Central memory CD8-positive, alpha-beta T cell (primary cell): ENCODE data around the gene TACC2.

Experiments
- ATAC-seq: fragments of 150-1000 bp; cut with Tn5 transposase; replicated peaks from 2 replicates; pipeline ENCODE4 v1.10.0; 2022; ENCODE audit warnings: mild to moderate bottlenecking, moderate FRiP score, moderate number of reproducible peaks; ENCODE audit not compliant: poor library complexity, severe bottlenecking; ENCODE audit errors: extremely low read depth
- DNase-seq, 2 donors: peaks; one replicate each; pipeline ENCODE4 v3.0.0; 2021; ENCODE audit warnings: low spot score in 2 of 2
- H3K27ac Mint-ChIP-seq: one replicate; pipeline ENCODE4 v1.8.0; 2022; ENCODE audit warnings: low read depth, mild to moderate bottlenecking, moderate library complexity, mixed read lengths
- H3K27me3 Mint-ChIP-seq: one replicate; pipeline ENCODE4 v1.8.0; 2022; ENCODE audit warnings: mixed read lengths
- H3K36me3 Mint-ChIP-seq: one replicate; pipeline ENCODE4 v1.8.0; 2022; ENCODE audit warnings: mild to moderate bottlenecking, moderate library complexity, mixed read lengths; ENCODE audit not compliant: insufficient read depth
- H3K4me1 Mint-ChIP-seq: one replicate; pipeline ENCODE4 v1.8.0; 2022; ENCODE audit warnings: mixed read lengths
- H3K4me3 Mint-ChIP-seq: one replicate; pipeline ENCODE4 v1.8.0; 2022; ENCODE audit warnings: mild to moderate bottlenecking, moderate library complexity, mixed read lengths
- H3K9me3 Mint-ChIP-seq: one replicate; pipeline ENCODE4 v1.8.0; 2022; ENCODE audit warnings: mixed read lengths

TACC2 gene

DNA sequence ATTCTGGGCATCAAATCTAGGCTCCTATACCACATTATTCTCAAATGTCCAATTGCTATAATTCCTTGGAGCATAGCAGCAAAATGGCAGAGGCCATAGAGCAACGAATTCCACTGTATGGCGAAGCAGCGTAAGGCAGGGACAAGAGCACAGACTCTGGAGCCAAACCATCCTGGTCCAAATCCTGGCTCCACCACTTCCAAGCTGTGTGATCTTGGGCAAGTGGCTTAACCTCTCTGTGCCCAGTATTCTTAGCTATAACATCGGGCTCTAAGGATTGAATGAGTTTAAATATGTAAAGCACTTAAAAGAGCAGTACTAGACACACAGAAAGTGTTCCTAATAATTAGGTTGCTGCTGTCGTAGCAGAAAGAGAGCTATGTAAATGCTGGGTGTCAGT lies 56.2 kb downstream of the TACC2 start:
- H3K4me3 Mint-ChIP-seq = no peak overlapping the region
- DNase-seq = no peak
- H3K36me3 Mint-ChIP-seq = no peaks in the 10 kb centered on the region
- H3K9me3 Mint-ChIP-seq = no peaks in the 10 kb centered on the region
- no peaks in the 10 kb centered on the region for H3K4me1 Mint-ChIP-seq
- H3K27me3 Mint-ChIP-seq = peaks cover 44% of the 10 kb centered on the region
- H3K27ac Mint-ChIP-seq = no peak overlapping the region
- ATAC-seq = no peak

DNA sequence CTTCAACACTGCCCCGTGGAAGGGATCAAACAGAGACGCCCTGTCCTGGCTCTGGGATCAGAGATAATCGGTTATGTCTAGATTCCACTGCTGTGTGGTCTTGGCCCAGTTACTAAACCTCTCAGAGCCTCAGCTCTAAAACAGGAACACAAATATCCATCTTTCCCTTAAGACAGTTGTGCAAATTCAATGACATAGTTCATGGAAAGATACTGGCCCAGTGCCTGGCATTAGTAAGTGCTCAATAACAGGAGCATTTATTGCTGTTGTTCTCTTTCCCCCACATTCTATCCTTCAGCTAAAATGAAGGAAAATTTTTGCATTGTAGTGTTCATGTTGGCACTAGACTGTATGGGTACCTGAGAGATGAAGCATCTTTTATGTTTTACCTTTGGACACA lies 58.6 kb downstream of the TACC2 start:
- H3K36me3 Mint-ChIP-seq = no peaks in the 10 kb centered on the region
- no peak overlapping the region for H3K27ac Mint-ChIP-seq
- ATAC-seq = no peak
- DNase-seq = no peak
- no peak overlapping the region for H3K4me3 Mint-ChIP-seq
- peaks cover 44% of the 10 kb centered on the region for H3K27me3 Mint-ChIP-seq
- H3K4me1 Mint-ChIP-seq = no peaks in the 10 kb centered on the region
- no peaks in the 10 kb centered on the region for H3K9me3 Mint-ChIP-seq

DNA sequence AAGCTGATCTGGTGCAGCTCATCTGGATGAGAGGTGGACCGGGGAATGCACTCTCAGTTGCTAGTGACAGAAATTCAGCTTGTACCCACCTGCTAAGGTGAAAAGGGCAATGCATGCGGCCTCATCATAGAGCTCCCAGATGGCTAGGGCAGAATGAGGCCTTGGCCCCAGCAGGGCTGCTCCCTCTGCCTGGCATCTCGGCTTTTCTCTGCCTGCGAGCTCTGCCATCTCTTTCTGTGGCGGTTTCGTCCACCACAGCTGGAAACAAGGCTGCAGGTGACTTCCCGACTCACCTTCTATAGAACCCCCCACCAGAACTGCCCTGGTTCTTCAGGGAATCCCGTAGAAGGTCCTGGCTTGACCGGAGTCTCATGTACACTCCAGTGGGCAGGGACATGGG lies 60.1 kb downstream of the TACC2 start:
- H3K9me3 Mint-ChIP-seq = no peaks in the 10 kb centered on the region
- H3K27me3 Mint-ChIP-seq = peaks cover 39% of the 10 kb centered on the region
- no peak overlapping the region for H3K27ac Mint-ChIP-seq
- ATAC-seq (no peak), DNase-seq (no peak)
- no peak overlapping the region for H3K4me3 Mint-ChIP-seq
- H3K4me1 Mint-ChIP-seq = no peaks in the 10 kb centered on the region
- H3K36me3 Mint-ChIP-seq = no peaks in the 10 kb centered on the region

DNA sequence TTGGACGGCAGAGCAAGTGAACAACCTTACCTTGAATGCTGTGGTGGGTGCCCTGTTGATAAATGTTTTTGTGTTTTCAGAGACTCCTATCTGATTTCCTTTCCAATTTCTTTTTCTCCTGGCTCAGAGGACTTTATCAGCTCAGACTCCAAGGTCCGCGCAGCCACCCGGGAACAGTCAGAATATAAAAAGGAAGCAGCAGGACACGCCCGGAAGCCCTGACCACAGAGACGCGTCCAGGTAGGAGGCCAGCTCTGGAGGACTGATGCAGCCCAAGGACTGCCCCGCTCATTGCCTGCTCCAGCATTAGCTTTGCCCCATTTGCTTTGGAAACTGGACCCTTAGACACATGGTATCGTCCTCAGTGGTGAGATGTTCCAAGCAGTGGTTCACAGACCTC lies 61.3 kb downstream of the TACC2 start:
- Mint-ChIP-seq H3K27ac (no peak overlapping the region), H3K9me3 (no peaks in the 10 kb centered on the region)

DNA sequence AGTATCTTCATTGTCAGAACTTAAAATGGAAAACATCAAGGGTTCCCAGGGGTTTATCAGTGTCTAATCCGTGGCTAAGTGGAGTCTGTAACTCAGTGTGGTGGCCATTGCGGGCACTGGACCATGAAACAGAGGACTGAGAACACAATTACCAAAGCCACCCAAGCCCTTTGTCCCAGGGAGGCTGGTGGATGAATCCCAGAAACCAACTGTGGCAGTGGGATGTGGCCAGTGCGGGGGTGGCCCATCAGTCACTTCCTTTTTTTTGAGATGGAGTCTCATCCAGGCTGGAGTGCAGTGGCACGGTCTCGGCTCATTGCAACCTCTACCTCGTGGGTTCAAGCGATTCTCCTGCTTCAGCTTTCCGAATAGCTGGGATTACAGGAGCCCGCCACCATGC lies 61.8 kb downstream of the TACC2 start:
- Mint-ChIP-seq H3K4me1 (no peaks in the 10 kb centered on the region), H3K27me3 (peaks cover 22% of the 10 kb centered on the region), H3K27ac (no peak overlapping the region), H3K36me3 (no peaks in the 10 kb centered on the region), H3K4me3 (no peak overlapping the region), H3K9me3 (no peaks in the 10 kb centered on the region)
- DNase-seq = no peak
- no peak for ATAC-seq

More for the DNA sequence above, 61.3 kb downstream of the TACC2 start:
- Mint-ChIP-seq H3K4me1 (no peaks in the 10 kb centered on the region), H3K27me3 (peaks cover 27% of the 10 kb centered on the region), H3K4me3 (no peak overlapping the region), H3K36me3 (no peaks in the 10 kb centered on the region)
- ATAC-seq (no peak), DNase-seq (no peak)

DNA sequence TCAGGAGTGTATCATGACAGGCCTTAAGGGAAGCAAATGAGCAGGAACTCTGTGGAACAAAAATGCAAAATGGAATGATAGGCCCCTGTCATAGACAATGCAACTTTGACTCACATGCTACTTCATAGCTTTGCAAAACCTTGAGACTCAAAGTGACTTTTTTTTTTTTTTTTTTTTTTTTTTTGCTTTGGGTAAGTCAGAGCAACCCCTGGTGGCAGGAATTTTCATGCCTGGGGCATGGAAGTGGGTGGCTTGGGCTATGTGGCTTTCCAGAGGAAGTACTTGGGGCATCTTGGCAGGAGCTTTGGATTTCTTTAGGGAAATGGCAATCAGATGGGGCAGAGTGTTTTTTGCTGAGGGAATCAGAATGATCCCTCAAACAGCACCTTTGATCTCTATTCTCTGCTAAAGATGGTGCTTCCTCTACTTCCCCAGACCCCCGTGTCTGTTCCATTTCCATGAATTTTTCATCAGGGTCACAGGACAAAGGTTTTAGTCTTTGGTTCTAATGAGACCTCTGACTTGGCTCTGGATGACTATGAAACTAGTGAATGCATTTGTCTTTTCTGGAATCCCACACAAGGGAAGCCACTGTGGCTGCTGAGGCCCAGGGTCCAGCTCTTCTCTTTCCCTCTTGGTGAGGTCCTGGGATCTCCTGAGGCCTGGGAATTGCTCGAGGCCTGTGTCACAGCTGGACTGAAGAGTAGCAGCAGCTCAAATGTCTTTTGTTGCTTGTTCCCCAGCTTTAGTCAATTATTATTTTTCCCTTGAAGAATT lies 62.8 kb downstream of the TACC2 start:
- Mint-ChIP-seq H3K36me3 (no peaks in the 10 kb centered on the region), H3K4me3 (no peak overlapping the region), H3K27ac (no peak overlapping the region), H3K4me1 (no peaks in the 10 kb centered on the region), H3K9me3 (no peaks in the 10 kb centered on the region), H3K27me3 (peaks cover 22% of the 10 kb centered on the region)
- ATAC-seq (no peak), DNase-seq (no peak)

DNA sequence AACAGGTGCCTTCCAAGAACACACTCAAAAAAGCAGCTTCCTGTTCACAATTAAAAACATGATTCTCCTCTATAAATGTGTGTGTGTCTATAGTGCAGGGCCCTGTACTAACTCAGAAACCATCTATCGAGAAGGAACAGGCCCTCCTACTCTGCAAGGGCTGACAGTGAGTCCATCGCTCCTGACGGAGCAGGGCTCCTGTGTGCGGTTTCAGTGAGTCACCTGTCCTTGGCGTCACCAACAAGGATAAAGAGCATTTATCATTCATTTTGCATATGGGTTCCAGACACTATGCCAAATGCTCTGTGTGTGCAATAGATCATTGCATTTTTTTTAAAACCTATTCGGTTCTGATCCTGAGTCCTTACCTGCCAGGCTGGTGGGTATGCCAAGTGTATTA lies 63.7 kb downstream of the TACC2 start:
- no peak overlapping the region for H3K4me3 Mint-ChIP-seq
- ATAC-seq = no peak
- DNase-seq = no peak
- no peaks in the 10 kb centered on the region for H3K4me1 Mint-ChIP-seq
- H3K27me3 Mint-ChIP-seq = peaks cover 16% of the 10 kb centered on the region
- no peaks in the 10 kb centered on the region for H3K9me3 Mint-ChIP-seq
- no peak overlapping the region for H3K27ac Mint-ChIP-seq
- no peaks in the 10 kb centered on the region for H3K36me3 Mint-ChIP-seq

DNA sequence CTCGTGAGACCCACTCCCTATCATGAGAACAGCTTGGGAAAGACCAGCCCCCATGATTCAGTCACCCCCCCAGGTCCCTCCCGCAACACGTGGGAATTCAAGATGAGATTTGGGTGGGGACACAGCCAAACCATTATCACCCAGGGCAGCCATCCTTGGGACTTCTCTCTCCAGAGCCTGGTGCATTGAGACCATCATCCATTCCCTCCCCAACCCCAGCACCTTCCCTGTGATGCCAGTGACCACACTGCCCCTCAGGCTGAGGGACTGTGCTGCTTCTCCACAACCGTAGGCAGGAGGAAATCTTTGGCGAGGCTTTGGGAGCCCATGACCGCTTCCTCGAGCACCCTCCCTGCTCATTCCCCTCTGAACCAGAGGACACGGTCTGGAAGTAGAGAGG lies 64.4 kb downstream of the TACC2 start:
- Mint-ChIP-seq H3K4me3 (no peak overlapping the region), H3K4me1 (no peaks in the 10 kb centered on the region), H3K27ac (no peak overlapping the region), H3K36me3 (no peaks in the 10 kb centered on the region), H3K9me3 (no peaks in the 10 kb centered on the region), H3K27me3 (peaks cover 10% of the 10 kb centered on the region)
- DNase-seq = no peak
- no peak for ATAC-seq

DNA sequence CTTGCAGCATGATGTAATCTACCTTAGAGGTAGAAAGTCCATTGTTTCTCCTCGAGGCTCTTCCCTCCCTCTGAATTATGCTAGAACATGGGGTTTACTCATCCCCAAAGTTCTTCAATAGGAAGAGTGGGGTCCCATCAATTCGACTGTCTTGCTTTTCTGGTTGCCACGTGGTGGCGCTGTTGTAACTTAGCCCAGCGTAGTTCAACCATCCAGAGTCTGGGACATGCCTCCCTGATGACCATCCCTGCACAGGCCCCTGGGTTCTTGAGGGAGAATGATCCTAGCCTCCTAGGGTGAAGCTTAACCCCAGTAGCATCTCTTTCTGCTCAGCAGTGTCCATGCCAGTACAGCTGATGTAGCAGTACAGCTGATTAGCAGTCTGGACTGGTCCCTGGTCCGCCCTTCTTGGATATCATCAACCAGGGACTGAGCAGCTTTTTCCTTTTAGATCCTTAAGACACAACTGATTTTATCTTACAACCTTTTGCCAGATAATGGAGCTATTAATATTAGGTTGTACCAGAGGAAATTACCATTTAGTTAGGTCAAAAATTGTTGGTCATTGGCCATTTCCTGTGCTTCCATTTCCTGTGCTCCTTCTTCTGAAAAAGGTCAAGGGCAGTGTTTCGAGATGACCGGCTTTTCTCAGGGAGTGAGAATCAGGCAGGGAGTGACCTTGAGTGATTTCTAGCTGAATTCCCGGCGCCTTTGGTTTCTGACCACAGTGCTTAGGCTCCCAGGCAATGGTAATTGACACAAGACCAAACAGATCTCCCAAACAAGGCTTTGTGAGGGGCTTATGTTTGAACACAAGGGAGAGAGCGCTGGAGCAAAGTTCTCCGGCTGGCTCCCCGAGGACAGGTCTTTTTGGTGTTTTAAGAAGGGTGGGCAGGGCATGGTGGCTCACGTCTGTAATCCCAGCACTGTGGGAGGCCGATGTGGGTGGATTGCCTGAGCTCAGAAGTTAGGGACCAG lies 65.4 kb downstream of the TACC2 start:
- Mint-ChIP-seq H3K4me1 (no peaks in the 10 kb centered on the region), H3K36me3 (no peaks in the 10 kb centered on the region), H3K27ac (no peak overlapping the region), H3K4me3 (no peak overlapping the region), H3K27me3 (peaks cover 4% of the 10 kb centered on the region), H3K9me3 (no peaks in the 10 kb centered on the region)
- ATAC-seq (no peak), DNase-seq (no peak)

DNA sequence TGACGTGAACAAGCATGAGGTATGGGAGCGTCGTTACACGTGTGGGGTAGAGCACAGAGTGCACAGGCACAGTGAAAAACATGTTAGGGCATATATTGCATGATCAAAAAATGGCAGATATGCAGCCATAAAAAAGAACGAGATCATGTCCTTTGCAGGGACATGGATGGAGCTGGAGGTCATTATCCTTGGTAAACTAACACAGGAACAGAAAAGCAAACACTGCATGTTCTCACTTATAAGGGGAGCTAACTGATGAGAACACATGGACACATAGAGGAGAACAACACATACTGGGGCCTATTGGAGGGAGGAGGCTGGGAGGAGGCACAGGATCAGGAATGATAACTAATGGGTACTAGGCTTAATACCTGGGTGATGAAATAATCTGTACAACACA lies 66.3 kb downstream of the TACC2 start:
- DNase-seq (no peak), ATAC-seq (no peak)
- Mint-ChIP-seq H3K4me1 (no peaks in the 10 kb centered on the region), H3K27ac (no peak overlapping the region), H3K36me3 (no peaks in the 10 kb centered on the region), H3K4me3 (no peak overlapping the region), H3K27me3 (peaks cover 13% of the 10 kb centered on the region), H3K9me3 (no peaks in the 10 kb centered on the region)

DNA sequence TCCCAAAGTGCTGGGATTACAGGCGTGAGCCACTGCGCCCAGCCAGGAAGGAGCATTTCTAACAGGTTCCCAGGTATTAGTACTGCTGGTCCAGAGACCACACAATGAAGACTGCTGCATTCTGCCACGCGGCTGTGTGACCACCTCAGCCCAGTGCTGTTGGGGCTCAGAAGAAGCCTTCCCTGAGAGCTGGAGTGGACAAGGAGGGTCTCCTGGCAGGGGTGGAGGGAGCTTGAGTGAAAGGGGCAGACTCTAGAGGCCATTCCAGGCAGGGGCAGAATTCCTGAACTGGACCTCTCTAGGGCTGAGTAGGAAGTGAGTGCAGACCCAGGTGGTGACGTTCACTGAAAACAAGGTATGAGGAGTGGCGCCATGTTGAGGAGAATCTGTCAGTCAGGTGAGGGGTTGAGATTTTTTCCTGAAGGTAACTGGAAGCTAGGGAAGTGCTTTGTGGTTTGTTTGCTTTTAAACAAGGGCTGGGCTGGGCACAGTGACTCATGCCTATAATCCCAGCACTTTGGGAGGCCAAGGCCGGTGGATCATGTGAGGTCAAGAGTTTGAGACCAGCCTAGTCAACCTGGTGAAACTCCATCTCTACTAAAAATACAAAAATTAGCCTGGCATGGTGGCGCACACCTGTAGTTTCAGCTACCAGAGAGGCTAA lies 67.6 kb downstream of the TACC2 start:
- Mint-ChIP-seq H3K36me3 (no peaks in the 10 kb centered on the region), H3K9me3 (no peaks in the 10 kb centered on the region), H3K27ac (no peak overlapping the region), H3K4me3 (no peak overlapping the region), H3K27me3 (peaks cover 13% of the 10 kb centered on the region), H3K4me1 (no peaks in the 10 kb centered on the region)
- DNase-seq = no peak
- no peak for ATAC-seq

DNA sequence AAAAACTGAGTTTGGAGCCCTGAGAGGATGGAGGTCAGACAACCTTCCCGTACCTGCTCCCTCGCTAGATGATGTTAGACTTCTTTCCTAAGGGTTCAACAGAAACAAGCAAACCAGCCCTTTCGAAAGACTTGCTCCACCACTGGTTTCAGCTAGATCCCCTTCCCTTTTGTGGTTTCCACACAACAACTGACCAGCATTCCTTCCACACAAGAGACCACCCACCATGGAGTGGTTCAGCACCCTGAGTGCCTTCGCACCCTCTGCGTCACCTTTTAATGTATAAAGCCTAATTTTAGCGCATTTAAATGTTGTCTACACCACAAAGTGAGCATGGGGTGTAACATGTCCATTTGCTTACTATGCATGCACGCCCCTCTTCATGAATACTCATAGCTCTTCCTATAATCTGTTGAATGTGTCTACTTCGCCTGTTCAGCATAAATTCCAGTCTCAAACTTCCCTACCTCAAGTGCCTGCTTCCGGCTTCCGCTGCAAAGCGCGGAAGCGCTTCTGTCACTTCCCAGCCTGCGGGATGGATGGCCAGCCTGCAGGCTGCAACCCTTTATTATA lies 69.0 kb downstream of the TACC2 start:
- no peaks in the 10 kb centered on the region for H3K4me1 Mint-ChIP-seq
- no peaks in the 10 kb centered on the region for H3K36me3 Mint-ChIP-seq
- no peak for ATAC-seq
- no peak for DNase-seq
- H3K27me3 Mint-ChIP-seq = peaks cover 13% of the 10 kb centered on the region
- H3K4me3 Mint-ChIP-seq = no peak overlapping the region
- no peaks in the 10 kb centered on the region for H3K9me3 Mint-ChIP-seq
- no peak overlapping the region for H3K27ac Mint-ChIP-seq
